Measurements from ENCODE around the gene LLPH.
A peak's percentile ranks its signal among the peaks of the same experiment; 100 is the strongest.

The LLPH gene

GRCh38 chr12:66169221-66170170 is 38.9 kb upstream of the LLPH start, which contains the start of gene TMBIM4 (continued):
- TF ChIP-seq ZNF518A (tag by site-specific recombination; conservative IDR thresholded peaks at IDR 0.05; ENCODE audit: low read depth) (peak; percentile 85), ZNF704 (tag by site-specific recombination; IDR thresholded peaks at IDR 0.05) (0 out of 2 replicates have a peak, but pooled peaks have one; percentile 10), ZNF549 (tag by site-specific recombination; IDR thresholded peaks at IDR 0.05) (no peak), WT1 (tag by site-specific recombination; IDR thresholded peaks at IDR 0.05) (peak; percentile 92), REST (tag by site-specific recombination; IDR thresholded peaks at IDR 0.05) (peak; percentile 48; the same call in 1 of the 2 replicates), ZNF600 (tag by site-specific recombination; IDR thresholded peaks at IDR 0.05) (peak; percentile 86), ZNF707 (tag by site-specific recombination; IDR thresholded peaks at IDR 0.05) (no peak), ZNF791 (tag by site-specific recombination; IDR thresholded peaks at IDR 0.05) (no peak), ZNF768 (tag by site-specific recombination; IDR thresholded peaks at IDR 0.05) (no peak), ZNF514 (tag by site-specific recombination; IDR thresholded peaks at IDR 0.05) (no peak), ZNF341 (tag by site-specific recombination; IDR thresholded peaks at IDR 0.05; ENCODE audit: low read depth) (peak; percentile 98), MZF1 (tag by site-specific recombination; IDR thresholded peaks at IDR 0.05; ENCODE audit: borderline replicate concordance) (peak; percentile 51; the same call in 1 of the 2 replicates), ZBTB49 (tag by site-specific recombination; IDR thresholded peaks at IDR 0.05; ENCODE audit: low read depth) (no peak), ZNF37A (tag by site-specific recombination; IDR thresholded peaks at IDR 0.05) (peak; percentile 85), ZBTB11 (tag by site-specific recombination; conservative IDR thresholded peaks at IDR 0.05; ENCODE audit: low read depth) (peak; percentile 95), ZNF449 (tag by site-specific recombination; IDR thresholded peaks at IDR 0.05) (peak; percentile 89), ZNF398 (tag by site-specific recombination; IDR thresholded peaks at IDR 0.05) (peak; percentile 88)
